ENCODE measurements around the gene SLC2A8.

DNA sequence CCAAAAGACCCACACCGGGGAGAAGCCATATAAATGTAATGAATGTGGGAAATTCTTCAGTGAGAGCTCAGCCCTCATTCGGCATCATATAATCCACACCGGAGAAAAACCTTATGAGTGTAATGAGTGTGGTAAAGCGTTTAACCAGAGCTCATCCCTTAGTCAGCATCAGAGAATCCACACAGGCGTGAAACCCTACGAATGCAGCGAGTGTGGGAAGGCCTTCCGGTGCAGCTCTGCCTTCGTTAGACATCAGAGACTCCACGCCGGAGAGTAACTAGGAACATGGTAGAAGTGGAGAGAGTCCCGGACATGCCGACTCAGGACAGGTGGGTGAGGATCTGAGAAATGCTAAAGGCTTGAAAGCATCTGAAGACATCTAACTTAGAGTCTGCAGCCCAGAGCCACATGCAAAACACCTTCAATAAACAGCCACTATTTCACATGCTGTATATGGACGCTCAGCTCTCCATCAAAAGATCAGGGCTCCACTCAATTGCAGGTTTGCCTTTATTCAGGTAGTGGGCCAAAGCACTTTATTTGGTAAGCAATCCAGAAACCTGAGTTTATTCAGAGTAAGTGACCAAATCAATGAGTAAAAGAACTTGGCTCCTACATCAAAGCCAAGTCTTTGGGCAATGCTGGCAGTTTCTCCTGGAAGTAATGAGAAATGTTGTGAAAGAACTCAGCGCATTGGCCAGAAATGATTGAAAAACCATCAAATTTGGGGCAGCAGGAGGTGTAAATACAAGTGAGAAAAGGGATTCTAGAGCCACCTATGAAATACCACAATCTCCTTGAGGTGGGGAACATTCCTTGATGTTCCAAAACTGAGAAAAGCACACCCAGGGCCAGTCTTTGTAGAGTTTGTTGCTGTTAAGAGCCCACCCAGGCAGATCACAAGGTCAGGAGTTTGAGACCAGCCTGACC lies 48.2 kb downstream of the SLC2A8 start:
- TF ChIP-seq CTCF (IDR thresholded peaks at IDR 0.05 in 4 of 5, conservative IDR thresholded peaks at IDR 0.05 in 1 of 5) (no peak), POLR2A (IDR thresholded peaks at IDR 0.05) (no peak)
